UCSD-AML1 (cell line): ENCODE data around the gene ZNFX1.
"Not testable (repeated sequence)": the region's sequence is repeated elsewhere in the genome, so short reads cannot be mapped to it uniquely, and the experiment has no call there.

Experiments used
- DNase-seq: peaks from one replicate; lab custom pipeline; 2025; ENCODE audit not compliant: unreplicated experiment; lab: John Stamatoyannopoulos, UW

ZNFX1 gene

DNA sequence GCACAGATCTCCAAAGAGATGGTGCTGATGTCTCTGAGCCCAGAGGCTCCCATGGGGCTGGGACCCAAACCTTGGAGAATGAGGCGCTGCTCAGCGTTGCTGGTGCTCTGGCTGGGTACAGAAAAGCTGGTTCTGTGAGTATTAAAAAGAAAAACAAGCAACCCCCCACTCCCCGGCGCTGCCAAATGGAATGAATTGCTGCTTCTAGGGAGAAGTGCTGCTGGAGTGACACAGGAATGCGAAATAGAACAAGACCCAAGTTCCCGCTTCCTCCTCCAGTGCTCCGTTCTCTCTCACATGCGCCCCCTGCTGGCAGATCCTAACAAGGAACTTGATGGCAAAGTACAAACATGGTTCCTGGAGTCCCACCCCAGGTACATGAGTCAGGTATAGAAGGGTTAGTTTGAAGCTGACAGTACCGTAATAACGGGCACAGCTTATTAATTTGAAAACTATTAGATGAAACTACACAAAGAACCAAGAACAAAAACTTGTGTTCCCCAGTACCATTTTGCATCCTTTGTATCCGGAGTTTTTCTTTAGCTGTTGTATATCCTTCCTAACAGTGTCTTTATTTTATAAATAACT, 60.8 kb downstream of the ZNFX1 start:
- DNase-seq = peak; percentile 86

DNA sequence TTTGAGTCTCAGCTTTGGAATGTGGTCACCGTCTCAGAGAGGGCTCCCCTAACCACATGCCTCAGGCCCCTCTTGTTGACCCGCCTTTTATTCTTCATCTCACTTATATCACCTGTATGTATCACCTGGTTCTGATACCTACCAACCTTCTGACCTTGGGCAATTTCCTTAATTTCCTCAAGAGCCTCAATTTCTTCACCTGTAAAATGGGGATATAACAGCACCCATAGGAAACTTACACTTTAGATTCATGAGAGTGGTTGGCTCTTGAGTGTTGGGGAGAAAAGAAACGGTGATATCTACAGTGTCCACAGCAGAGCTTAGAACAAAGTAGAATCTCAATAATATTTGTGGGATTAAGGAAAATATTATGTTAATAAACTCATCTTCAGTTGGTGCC, 62.6 kb downstream of the ZNFX1 start:
- DNase-seq = no peak

DNA sequence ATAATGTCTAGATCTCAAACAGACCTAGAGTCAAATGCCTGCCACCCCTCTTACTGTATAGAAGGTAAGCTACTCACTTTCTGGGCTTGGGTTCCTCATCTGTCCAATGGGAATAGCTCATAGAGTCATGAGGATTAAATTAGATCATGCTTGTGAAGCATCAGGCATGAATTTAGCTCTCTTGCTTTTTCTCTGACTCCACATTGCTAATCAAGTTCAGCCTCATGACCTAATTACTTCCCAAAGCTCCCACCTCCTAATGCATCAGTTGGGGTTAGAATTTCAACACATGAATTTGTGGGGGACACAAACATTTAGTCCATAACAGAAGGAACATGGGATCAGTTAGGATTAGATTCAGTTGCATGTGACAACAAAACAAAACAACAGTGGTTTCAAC, 63.3 kb downstream of the ZNFX1 start:
- no peak for DNase-seq

DNA sequence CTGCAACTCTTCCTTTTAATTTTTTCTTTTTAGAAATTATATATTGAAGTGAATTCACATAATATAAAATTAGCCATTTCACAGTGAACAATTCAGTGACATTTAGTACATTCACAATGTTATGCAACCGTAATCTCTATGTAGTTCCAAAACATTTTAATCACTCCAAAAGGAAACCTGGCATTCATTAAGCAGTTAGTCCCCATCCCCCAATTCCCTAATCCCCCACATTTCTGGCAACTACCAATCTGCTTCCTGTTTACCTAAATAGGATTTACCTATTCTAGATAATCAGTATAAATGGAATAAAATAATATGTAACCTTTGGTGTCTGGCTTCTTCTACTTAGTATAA, 67.1 kb downstream of the ZNFX1 start:
- DNase-seq = no peak

DNA sequence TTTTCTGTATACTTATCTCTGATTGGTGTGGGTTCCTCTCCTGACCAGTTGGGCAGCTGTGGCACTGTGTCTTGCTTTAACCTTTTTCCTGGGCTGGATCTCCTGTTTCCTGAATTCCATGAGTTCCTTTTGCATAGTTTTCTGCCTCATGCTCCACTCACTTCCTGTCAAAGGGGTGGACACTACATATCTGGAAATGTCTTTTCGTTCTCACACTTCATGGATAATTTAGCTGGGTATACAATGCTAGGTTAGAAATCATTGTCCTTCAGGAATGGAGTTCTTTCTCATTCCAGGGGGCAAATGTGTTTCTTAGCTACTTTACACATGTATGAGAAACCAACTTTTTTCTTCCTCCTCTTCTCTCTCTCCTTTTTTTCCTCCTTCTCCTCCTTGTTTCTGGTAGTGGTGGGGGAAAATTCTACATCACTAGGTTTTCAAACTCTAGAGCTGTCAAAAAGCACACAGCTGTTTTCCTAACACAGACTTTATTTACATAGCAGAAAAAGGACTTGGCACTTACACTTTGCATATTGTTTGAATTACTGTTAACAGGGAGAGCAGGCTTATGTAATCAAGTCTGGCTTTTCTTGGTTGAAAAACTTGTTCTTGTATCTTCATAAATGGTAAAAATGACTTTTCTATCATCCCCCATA, 67.6 kb downstream of the ZNFX1 start:
- no peak for DNase-seq

DNA sequence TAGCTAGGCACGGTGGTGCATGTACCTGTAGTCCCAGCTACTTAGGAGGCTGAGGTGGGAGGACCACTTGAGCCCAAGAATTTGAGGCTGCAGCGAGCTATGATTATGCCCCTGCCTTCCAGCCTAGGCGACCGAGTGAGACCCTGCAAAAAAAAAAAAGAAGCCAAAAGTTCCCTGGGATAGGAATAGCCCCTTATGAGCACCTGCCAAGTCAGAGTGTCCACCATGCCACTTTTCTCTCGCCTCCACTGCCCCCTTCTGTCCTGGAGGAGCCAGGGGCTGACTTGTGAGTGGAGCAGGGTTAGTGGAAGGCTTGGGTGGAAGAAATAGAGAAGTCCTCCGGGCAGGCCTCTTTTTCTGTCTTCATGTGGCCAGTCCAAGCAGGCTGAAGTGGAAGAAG, 70.8 kb downstream of the ZNFX1 start:
- no peak for DNase-seq

DNA sequence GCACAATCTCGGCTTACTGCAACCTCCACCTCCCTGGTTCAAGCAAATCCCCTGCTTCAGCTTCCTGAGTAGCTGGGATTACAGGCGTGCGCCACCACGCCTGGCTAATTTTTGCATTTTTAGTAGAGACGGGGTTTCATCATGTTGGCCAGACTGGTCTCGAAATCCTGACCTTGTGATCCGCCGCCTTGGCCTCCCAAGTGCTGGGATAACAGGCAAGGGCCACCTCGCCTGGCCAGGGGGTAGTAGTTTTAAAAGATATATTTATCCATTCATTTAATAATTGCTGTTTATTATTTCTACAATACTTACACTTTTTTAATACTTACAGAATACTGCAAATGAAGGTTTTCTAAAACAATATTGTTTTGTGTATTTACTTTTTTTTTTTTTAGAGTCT, 74.1 kb downstream of the ZNFX1 start:
- DNase-seq = no peak

DNA sequence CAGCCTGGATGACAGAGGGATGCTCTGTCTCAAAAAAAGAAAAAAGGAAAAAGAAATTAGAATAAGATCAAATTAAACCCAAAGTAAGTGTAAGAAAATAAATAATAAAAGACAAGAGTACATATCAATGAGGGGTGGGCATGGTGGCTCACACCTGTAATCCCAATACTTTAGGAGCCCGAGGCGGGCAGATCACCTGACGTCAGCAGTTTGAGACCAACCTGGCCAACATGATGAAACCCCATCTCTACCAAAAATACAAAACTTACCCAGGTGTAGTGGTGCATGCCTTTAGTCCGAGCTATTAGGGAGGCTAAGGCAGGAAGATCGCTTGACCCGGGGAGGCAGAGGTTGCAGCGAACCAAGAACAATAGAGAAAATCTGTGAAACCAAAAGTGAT, 74.8 kb downstream of the ZNFX1 start:
- DNase-seq = no peak

DNA sequence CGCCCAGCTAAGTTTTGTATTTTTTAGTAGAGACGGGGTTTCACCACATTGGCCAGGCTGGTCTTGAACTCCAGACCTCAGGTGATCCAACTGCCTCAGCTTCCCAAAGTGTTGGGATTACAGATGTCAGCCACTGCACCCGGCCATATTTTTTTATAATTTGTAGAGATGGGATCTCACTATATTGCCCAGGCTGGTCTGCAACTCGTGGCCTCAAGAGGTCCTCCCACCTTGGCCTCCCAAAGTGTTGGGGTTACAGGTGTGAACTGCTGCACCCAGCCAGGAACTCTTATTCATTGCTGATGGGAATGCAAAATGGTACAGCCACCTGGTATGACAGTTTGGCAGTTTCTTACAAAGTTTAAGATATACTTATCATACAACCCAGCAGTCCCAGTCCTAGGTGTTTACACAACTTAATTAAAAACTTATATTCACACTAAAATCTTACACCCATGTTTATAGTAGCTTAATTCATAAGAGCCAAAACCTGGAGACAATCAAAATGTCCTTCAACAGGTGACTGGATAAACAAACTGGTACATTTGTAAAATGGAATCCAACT, 78.0 kb downstream of the ZNFX1 start:
- DNase-seq = no peak

DNA sequence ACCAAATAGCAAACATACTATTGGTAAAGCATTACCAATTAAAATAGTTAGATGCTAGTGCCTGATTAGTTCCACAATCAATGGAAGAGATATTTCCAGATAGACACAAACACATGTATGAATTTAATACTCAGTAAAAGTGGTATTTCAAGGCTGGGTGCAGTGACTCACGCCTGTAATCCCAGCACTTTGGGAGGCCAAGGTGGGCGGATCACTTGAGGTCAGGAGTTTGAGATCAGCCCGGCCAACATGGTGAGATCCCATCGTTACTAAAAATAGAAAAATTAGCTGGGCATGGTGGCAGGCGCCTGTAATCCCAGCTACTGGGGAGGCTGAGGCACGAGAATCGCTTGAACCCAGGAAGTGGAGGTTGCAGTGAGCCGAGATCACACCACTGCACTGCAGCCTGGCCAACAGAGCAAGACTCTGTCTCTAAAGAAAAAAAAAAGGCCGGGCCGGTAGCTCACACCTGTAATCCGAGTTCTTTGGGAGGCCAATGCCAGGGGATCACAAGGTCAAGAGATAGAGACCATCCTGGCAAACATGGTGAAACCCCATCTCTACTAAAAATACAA, 84.8 kb downstream of the ZNFX1 start:
- DNase-seq = not testable (repeated sequence)
